Activated CD4-positive, alpha-beta T cell treated with anti-CD3 and anti-CD28 coated beads, Interleukin-2, amount 50 U/mL, for 1 hour (primary cell): ENCODE data around the gene FHOD3.

Source experiments
- DNase-seq: peaks from one replicate; pipeline ENCODE4 v3.0.0-alpha.2; 2020

FHOD3 gene

DNA sequence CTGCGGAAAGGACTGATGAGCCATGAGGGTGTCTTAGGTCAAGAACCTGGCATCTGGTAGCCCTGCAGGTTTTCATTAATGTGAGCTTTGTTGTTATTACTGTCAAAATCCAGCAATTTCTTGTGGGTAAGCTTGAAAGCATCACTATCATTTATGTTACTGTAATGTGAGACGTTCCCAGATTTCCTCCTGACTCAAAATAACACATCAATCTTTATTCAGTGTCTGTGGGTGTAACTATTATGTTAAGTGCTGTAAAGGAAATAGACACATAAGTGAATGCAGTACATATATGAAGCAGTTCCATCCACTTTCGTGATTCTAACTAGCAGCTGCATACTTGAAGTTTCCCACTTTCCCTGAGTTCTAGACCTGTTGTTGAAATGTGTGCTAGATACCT lies 89.8 kb downstream of the FHOD3 start:
- no peak for DNase-seq

DNA sequence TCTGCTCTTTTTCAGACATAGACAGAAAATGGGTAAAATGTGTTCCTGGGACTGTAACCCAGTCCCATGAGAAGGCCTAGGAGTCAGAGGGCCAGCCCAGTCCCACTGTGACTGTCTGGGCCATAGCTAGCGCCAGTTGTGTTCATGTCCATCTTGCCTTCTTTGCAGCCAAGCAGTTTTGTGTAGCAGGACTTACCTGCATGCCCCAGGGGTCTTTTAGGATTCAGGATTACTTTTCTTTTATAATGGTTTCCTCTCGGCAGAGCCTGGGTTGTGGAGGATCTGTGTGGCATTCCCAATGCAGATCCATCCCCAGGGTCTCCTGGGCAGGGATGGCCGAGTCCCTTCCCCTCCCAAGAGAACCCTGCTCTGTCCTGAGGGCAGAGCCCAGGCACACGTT lies 90.8 kb downstream of the FHOD3 start:
- no peak for DNase-seq

GRCh38 chr18:36389027-36389426 lies 91.5 kb downstream of the FHOD3 start:
- DNase-seq = no peak

- no peak for DNase-seq
Observed at GRCh38 chr18:36389811-36390581, 92.5 kb downstream of the FHOD3 start.

DNA sequence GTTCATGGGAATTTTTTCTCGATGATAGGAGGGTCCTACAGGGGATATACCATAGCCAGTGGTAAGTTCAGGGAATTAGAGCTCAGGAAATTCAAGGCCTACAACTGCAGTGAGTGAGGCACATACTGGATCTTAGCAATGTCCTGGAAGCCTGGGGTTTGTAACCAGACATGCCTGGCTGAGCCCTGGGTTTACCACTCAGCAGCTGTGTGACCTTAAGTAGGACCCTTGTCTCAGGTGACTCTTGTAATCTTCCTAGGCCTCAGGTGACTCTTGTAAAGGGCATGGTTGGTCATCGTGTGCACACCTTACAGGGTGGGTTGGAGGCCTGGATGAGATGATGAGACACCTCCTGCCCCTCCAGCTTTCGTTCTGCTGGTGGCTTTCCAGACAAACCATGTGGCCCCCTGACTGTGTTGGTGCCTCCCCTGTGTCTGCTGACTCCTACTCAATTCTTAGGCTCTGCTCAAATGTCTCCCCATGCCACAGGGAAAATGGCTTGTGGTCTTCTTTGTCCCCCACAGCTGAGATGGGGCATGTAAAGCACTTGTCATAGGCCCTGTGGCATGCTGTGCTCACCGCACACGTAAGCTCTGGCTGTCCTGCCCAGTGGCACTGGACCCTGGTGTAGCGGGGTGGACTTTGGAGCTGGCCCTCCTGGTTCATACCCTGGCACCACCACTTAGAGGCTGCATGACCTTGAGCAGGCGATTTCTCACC lies 94.1 kb downstream of the FHOD3 start:
- DNase-seq = no peak

- DNase-seq = no peak
Observed at GRCh38 chr18:36392164-36392978, 94.9 kb downstream of the FHOD3 start.

- no peak for DNase-seq
Observed at GRCh38 chr18:36392979-36393287, 95.4 kb downstream of the FHOD3 start.

DNA sequence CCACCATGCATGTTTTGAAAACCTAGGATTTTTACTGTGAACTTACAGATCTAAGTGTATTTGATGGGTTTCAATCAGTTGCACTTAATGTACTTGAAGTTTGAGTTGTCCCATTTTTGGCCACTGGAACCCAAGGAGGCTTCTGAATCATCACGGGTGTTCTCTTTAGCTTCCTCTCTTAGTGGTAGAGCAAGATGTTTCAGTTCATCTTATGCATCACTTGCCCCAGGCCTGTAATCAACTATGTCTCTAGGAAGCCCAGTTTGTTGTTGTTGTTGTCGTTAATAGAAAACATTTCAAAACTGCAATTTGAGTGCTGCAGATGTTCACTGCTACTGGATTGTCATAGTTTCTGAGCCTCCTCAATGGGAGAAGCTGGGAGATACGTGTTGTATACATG lies 97.0 kb downstream of the FHOD3 start:
- no peak for DNase-seq

DNA sequence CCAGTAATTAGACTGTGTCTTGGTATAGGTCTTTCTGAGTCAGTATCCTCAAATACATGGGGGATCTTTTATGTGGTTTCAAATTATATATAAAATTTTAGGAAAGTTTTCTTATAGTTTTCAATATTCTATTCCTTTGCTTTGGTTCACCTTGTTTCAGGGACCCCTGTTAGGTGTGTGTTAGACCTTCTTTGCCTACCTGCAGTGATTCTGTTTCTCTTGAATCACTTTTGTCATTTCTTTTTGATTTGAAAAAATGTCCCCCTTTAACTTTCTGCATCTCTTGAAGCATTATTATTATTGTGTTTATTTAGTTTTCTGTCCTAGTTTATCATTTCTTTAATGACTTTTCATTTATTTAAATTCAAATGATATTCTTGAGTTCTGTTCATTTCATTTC lies 98.7 kb downstream of the FHOD3 start:
- no peak for DNase-seq

- no peak for DNase-seq
Observed at GRCh38 chr18:36397033-36397432, 99.5 kb downstream of the FHOD3 start.

- no peak for DNase-seq
Observed at GRCh38 chr18:36398419-36398818, 100.9 kb downstream of the FHOD3 start.

GRCh38 chr18:36399055-36399454 lies 101.5 kb downstream of the FHOD3 start:
- no peak for DNase-seq

DNA sequence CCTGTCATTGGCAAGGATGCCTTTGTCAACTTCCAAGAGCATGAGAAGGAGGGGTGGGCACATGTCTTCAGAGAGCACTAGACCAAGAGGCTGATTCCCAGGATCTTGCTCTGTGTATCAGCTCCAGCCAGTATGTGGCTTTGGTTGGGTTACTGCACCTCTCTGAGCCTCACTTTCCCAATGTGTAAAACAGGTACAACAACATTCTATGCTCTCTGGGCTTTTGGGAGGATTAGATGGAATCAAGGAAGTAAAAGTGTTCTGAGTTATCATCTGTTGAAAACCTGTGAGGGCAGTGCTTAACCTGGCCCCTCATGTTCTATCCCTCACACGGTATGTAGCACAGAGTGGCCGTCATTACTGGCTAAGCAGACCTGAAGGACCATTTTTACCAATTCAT lies 103.9 kb downstream of the FHOD3 start:
- DNase-seq = no peak

DNA sequence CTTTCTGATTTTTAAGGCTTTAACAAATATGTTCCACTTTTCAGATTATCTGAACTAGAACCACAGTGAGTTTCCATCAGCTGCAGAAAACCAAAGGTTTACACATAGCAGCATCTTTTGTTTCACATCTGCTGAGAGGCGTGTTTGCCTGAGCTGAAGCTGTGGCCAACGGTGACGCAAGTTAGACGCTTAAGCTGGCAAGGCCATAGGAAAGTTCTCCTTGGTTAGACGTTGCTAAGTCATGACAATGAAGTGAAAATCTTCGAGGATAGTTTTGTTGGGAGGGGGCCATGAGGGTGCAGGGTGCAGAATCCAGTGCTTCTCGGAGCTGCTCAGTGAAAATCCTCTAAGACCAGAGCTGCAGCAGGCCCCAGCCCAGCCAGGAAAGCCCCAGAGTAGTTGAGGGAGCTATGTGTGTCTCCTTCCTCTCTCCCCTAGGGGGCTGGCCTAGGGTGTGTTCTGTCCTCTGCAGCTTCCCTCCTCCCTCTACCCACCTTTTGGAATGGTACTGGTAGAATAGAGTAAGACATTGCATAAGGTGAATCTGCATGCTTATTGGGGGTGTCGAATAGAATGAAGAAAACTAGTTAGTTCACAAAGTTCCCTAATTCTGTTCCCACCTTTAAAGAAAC lies 105.4 kb downstream of the FHOD3 start:
- DNase-seq = no peak

DNA sequence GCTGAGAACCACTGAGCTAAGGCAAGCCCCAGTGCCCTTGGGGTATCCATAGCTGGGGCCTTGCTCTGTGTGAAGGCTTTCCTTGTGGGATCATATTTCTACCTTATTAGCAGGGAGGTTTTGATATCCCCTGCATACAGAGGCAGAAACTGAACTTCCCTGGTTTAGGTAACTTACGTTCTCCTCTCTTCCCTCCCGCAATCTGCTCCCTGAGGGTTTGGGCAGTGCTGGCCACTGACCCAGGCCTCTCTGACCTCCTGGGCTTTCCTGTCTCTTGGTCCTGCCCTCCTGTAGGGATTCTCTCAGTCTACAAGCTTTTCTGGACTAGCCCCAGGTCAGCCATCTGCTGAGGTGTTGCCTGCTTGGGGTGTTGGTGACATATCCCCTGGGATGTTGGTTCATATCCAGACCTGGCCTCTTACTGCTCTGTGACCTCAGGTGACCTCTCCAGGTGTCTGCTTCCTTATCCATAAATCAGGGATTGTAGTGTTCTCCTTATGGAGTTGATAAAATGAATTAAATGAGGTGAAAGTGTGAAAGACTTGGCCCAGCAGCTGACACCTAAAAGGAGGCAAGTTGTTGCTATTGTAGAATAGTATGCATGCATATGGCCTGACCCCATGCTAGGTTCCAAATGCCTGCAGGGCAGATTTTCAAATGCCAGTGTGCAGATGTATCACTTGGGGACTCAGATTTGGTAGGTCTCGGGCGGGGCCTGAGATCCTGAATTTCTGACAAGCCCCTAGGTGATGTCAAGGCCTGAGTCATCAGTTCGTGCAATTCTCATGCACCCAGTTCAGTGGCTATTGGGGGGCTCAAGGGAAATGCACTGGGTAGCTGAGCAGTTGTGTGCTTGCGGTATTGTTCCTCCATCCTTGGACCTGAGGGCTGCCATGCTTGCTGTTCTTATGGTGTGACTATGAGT lies 106.6 kb downstream of the FHOD3 start:
- DNase-seq = no peak

- DNase-seq = no peak
Observed at GRCh38 chr18:36405611-36406010, 108.1 kb downstream of the FHOD3 start.

DNA sequence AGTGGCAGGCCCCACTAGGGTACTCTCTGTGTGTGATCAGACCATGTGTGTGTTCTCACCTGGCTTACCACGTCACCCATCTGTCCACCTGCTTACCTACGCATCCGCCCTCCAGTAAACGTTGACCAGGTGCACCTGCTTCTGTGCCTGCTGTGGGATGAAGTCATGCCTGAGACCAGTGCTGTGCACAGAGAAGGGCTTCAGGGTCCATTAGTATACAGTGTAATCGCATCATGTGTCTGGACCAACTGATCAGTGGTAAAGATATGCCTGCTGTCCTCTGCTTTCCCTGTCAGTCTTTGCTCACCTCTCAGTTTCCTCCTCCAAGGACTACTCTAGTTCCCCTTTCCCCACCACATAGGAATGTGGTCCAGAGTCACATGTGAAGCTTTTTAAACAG lies 109.3 kb downstream of the FHOD3 start:
- DNase-seq = no peak

DNA sequence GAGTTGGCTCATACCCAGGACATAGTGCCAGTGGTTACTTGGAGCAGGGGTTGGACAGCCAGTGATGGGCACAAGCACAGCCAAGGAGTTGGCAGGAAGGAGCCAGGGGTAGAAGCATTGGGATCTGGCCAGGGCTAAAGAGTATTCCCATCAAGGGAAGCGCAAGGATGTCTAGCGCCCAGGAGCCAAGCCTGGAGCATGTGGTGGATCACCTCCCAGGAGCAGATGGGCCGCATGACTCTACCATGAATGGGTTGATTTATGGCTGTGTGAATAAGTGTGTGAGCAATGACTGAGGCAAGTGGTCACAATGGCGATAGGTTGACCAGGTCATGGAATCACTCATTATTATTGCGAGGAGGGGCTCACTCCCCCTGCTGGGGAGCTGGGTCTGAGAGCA lies 111.1 kb downstream of the FHOD3 start:
- no peak for DNase-seq

DNA sequence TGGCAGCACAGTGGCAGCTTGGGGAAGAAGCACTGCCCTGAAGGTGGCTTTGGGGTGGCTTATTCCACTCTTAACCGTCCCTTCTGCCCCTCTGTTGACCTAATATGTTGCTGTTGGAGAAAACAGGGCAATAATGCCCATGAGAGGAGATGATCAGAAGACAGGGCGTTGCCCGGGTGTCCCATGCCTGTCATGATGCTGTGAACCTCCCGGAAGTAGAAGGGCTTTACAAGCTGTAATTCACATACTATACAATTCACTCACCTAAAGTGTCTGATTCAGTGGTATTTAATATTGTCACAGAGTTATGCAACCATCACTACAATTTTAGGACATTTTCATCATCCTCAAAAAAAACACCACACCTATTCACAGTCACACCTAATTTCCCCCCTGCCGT lies 112.3 kb downstream of the FHOD3 start:
- no peak for DNase-seq

DNA sequence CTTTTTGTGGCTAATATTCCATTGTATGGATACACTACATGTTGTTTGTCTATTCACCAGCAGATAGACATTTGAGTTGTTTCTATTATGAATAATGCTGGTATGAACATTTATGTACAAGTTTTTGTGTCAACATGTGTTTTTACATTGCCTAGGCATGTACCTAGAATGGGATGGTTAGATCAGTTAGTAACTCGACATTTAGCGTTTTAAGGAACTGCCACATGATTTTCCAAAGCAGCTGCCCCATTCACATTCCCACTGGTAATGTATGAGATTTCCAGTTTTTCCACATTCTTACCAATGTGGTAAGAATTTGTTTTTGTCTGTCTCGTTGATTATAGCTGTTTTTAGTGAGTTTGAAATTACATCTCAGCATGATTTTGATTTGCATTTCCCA lies 112.8 kb downstream of the FHOD3 start:
- no peak for DNase-seq

GRCh38 chr18:36411745-36412168 lies 114.2 kb downstream of the FHOD3 start:
- DNase-seq = no peak

- DNase-seq = no peak
Observed at GRCh38 chr18:36412778-36413177, 115.3 kb downstream of the FHOD3 start.
